HFFc6 (cell line): ENCODE data around the gene POLR2E. TPM values are rescaled to one million over a fixed set of nuclear protein-coding genes. Genes with fewer than 3 reads are reported as not detected.

ENCODE experiments used
- DNase-seq: peaks from one replicate; pipeline ENCODE4 v3.0.0-alpha.2; 2018
- H3K27ac Mint-ChIP-seq: 2 replicates; pipeline ENCODE4 v1.8.0; 2020; ENCODE audit warnings: mild to moderate bottlenecking, mixed read lengths
- H3K27me3 Mint-ChIP-seq: 2 replicates; pipeline ENCODE4 v1.8.0; 2021; ENCODE audit warnings: mild to moderate bottlenecking, moderate library complexity, mixed read lengths; ENCODE audit not compliant: insufficient read depth
- H3K36me3 Mint-ChIP-seq: 2 replicates; pipeline ENCODE4 v1.8.0; 2021; ENCODE audit warnings: low read depth, mixed read lengths
- H3K4me1 Mint-ChIP-seq: 2 replicates; pipeline ENCODE4 v1.8.0; 2020; ENCODE audit warnings: low read depth, mixed read lengths
- H3K4me3 Mint-ChIP-seq: 2 replicates; pipeline ENCODE4 v1.8.0; 2020; ENCODE audit warnings: mild to moderate bottlenecking, moderate library complexity, mixed read lengths
- H3K9me3 Mint-ChIP-seq: 2 replicates; pipeline ENCODE4 v1.8.0; 2020; ENCODE audit warnings: mild to moderate bottlenecking, mixed read lengths
- CTCF ChIP-seq: fragments of 200-600 bp; sonication (generic); IDR thresholded peaks from 2 replicates; pipeline ENCODE4 v1.5.0; 2021; ENCODE audit warnings: antibody characterized with exemption, mild to moderate bottlenecking
- total RNA-seq, 6 experiments: library from RNA; stranded (reverse); fragmentation: NEBNext Ultra II Directional; extraction: Animal tissue kit (Norgen Biotek cat#: 25700); gene quantifications; 2 replicates in 1 of 6; 3 replicates in 5 of 6; pipeline ENCODE4 v1.2.3, GENCODE V29; 2021

The POLR2E gene
- total RNA-seq, 6 experiments from 2014 or later, result 224 to 289 (median 250) TPM

- Mint-ChIP-seq H3K36me3 (no peaks in the 10 kb centered on the region; the same call in 1 of the 2 replicates), H3K27ac (peak overlapping the region; percentile 58), H3K27me3 (peaks cover 19% of the 10 kb centered on the region), H3K4me3 (peak overlapping the region; percentile 79), H3K4me1 (peaks cover 24% of the 10 kb centered on the region), H3K9me3 (peaks cover 8% of the 10 kb centered on the region)
- no peak for DNase-seq
- TF ChIP-seq CTCF, result no peak
These were observed 10.1 kb upstream of the POLR2E start for GRCh38 chr19:1105008-1105872.

- peaks cover 30% of the 10 kb centered on the region for H3K4me1 Mint-ChIP-seq
- H3K27me3 Mint-ChIP-seq, result peaks cover 19% of the 10 kb centered on the region
- H3K4me3 Mint-ChIP-seq, result peak overlapping the region; percentile 79
- peaks cover 6% of the 10 kb centered on the region for H3K36me3 Mint-ChIP-seq
- H3K9me3 Mint-ChIP-seq, result peaks cover 16% of the 10 kb centered on the region
- TF ChIP-seq CTCF, result no peak; the same call in 1 of the 2 replicates
- peak; percentile 58 for DNase-seq
- H3K27ac Mint-ChIP-seq, result peak overlapping the region; percentile 58
These were observed 9.3 kb upstream of the POLR2E start for GRCh38 chr19:1104311-1105007.

GRCh38 chr19:1103708-1104310 lies 8.6 kb upstream of the POLR2E start, which contains the start of gene GPX4:
GPX4 (plus strand) TSS chr19:1103994; CDS start chr19:1104044, 50 bp downstream.
- DNase-seq, result peak; percentile 98
- peaks cover 19% of the 10 kb centered on the region for H3K27me3 Mint-ChIP-seq
- H3K36me3 Mint-ChIP-seq, result peaks cover 6% of the 10 kb centered on the region
- peaks cover 37% of the 10 kb centered on the region for H3K4me1 Mint-ChIP-seq
- peaks cover 17% of the 10 kb centered on the region for H3K9me3 Mint-ChIP-seq
- no peak for TF ChIP-seq CTCF
- H3K4me3 Mint-ChIP-seq, result peak within 1 kb of the TSS; percentile 79
- H3K27ac Mint-ChIP-seq, result peak within 1 kb of the TSS; percentile 98

GRCh38 chr19:1103132-1103707 lies 8.0 kb upstream of the POLR2E start:
- TF ChIP-seq CTCF, result no peak
- H3K36me3 Mint-ChIP-seq, result peaks cover 6% of the 10 kb centered on the region
- H3K27me3 Mint-ChIP-seq, result peaks cover 19% of the 10 kb centered on the region
- peaks cover 17% of the 10 kb centered on the region for H3K9me3 Mint-ChIP-seq
- H3K27ac Mint-ChIP-seq, result peak overlapping the region; percentile 98
- peak overlapping the region; percentile 75 for H3K4me3 Mint-ChIP-seq
- H3K4me1 Mint-ChIP-seq, result peaks cover 43% of the 10 kb centered on the region
- DNase-seq, result no peak

GRCh38 chr19:1102407-1103131 lies 7.4 kb upstream of the POLR2E start:
- peaks cover 6% of the 10 kb centered on the region for H3K36me3 Mint-ChIP-seq
- H3K27ac Mint-ChIP-seq, result peak overlapping the region; percentile 98
- DNase-seq, result peak; percentile 98
- H3K4me3 Mint-ChIP-seq, result peak overlapping the region; percentile 78
- no peak for TF ChIP-seq CTCF
- H3K4me1 Mint-ChIP-seq, result peaks cover 49% of the 10 kb centered on the region
- peaks cover 17% of the 10 kb centered on the region for H3K9me3 Mint-ChIP-seq
- H3K27me3 Mint-ChIP-seq, result peaks cover 19% of the 10 kb centered on the region
